ENCODE data around the gene SLC13A4.
"Not testable (repeated sequence)": the region's sequence is repeated elsewhere in the genome, so short reads cannot be mapped to it uniquely, and the experiment has no call there.

SLC13A4 gene

DNA sequence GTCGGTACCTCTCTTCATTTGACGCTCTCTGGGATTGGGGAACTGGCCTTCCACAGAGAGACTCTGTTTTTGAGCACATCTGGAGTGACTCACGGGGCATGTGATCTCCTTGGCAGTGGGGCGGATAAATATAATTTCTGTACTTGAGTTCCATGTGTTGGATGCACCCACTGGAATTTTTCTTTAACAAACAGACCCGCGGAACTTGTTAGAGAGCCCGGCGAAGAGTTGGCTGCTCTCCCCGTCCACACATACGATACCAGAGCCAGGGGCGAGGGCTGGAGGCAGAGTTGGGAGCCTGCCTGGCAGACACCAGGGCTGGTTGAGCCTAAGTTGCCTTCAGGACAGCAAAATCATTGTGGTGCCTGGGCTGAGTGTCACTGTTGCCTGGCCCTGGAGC is 20.8 kb upstream of the SLC13A4 start, which contains the start of gene FAM180A:
Gene FAM180A (minus strand): TSS at position 44 of the 400 bp plus-strand sequence. CDS start 233 bp downstream, outside the sequence.
- DNase-seq, result no peak

DNA sequence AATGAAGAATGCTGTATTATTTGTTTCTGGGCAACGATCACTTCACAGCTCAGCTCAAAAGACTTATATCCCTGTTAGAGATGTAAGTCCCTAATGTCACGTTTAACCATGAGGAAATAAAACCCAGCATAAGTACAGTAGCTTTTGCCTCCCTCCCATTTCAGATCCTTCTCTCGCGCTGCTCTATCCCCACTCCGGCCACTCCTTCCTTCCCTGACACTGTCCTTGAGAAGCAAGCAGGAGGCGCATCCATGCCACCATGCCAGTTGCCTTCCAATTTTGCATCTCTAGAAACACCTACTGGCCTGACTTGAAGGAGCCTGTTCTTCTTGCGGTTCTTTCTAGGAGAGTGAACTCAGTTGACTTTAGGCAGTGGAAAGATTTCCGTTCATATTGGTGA is 19.4 kb upstream of the SLC13A4 start:
- no peak for DNase-seq

DNA sequence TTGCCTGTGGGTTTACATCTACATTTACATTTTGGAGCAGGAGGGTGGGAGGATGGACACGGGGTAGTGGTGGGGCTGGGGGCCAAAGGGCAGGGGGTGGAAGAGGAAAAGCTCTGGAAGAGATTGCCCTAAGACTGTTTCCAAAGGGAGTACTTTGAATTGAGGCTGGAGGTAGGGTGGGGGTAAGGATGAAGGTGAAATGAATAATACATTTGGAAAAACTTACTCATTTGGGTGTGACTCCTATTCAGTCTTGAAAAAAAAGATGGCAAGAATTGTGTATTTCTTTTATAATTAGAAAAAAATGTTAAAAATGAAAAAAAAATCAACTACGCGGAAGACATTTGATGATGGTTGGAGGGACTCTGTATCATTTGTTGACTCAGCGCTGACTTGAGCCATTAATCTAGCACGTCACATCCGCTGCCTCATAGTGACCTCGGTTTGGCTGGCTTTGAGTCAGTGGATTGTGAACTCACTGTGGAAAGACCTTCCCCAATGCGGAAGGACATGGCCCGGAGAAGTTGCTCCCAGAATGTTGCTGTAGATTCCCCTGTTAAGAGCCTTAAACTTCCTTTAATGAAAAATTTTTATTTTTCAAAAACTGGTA is 17.8 kb upstream of the SLC13A4 start:
- DNase-seq, result no peak

DNA sequence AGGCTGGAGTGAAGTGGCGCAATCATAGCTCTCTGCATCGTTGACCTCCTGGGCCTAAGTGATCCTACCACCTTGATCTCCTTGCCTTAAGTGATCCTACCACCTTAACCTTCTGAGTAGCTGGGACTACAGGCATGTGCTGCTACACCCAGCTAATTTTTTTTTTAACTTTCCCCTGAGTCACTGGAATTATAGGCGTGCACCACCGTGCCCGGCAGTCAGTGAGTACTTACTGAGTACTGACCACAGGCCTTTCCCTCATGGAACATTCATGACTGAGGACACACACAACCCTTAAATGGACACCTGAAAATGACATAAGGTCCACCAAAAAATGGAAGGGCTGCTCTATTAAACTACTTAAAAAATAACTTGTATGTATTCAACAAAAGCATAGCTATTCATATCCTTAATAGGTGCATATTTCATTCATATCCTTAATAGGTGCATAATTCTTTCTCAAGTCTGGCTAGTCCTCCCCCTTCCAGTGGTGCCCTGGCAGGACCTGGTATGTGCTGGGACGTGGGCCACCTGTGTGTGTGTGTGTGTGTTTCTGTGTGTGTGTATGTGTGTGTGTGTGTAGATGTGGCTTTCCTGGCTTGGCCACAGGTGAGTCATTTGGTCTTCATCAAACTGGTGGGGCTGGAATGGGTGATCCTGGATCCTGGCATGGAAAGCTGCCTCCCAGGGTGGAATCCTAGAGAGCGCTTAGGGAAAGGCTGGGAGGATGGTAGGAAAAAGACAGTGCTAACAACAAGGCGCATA is 17.1 kb upstream of the SLC13A4 start:
- no peak for DNase-seq

DNA sequence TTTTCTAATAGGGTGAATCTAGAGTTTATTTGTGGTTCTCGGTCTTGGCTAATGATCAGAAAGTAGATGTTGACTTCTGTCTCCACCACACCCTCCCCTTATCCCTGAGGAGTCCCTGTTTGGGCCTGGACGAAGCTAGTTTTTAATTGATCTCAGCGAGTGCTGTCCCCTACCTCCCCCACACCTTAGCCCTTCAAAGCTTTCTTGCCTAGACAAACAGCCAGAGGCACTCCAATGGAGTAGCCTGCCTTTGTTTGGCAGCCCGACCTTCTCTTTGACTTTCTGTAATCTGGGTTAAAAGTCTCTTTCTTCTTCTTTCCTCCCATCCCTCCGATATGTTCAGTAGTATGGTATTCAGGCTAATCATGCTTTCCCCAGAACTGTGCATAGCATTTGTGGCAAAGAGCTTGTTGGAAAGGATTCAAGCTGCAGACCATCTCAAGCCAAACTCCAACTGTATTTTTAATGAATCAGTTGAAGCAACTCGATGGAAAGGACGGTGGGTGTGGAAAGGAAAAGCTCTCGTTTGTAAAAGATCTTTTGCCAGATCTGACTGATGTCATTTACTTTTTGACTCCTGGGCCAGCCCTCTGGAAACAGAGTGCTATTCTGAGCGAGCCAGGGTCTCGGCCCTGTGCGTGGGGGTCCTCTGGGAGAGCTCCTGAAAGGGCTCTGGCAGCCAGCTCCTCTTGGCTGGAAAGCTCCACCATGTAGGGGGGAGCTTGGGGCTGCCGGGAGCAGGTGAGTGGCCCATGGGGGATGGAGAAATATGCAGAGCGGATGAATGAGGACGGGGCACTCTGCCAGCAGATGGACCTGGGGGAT is 16.1 kb upstream of the SLC13A4 start:
- DNase-seq, result peak; percentile 74

DNA sequence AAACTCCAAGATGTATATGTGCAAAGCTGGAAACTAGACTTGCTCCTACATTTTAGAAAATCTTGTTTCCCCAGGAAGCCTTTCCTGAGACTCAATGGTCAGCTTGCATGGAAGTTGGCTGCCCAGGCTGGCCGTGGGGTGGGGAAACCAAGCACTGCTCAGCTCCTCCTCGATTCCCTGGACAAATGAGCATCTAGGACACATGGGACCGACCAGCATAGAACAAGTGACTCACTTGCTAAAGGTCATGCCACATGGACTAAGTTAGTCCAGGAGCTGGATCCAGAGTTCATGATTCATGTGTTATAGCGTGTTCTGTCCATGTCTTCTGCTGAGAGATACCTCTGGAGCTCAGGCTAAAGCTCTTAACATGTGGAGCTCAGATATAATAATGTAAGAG is 14.4 kb upstream of the SLC13A4 start:
- DNase-seq, result no peak

DNA sequence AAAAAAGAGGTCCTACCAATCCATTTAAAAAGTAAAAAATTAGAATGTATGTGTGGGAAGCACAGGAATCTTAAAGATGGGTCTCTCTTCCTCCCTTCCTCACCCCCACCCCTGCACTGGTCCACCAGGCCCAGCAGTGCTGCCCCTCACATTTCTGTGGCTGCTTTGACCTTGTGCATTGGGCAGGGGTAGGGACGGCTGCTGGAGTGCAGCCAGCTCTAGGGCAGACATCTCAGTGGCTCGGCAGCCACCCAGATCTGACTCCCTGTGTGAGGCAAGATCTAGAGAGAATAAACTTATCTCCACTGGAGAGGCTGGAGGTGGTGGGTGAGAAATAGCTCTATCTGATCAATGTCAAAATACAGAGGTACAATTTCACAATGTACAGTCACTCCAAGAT is 13.9 kb upstream of the SLC13A4 start:
- no peak for DNase-seq

DNA sequence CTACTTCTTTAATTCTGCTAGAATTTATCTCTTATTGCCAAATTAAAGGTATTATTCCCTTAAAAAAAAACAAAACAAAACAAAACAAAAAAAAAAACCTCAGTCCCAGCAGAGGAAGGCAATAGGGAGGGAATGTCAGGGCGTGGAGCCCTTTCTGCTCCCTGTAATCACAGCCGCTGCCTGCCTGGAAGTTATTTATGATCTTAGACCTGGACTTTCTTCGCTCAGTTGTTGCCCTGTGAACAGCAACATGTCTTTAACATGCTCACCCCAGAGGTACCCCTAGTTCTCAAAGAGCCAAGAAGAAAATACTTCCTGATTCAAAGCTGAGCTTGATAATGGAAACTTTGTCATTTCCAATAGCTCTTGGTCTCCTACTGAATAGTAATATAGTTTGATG is 12.9 kb upstream of the SLC13A4 start:
- DNase-seq, result no peak

DNA sequence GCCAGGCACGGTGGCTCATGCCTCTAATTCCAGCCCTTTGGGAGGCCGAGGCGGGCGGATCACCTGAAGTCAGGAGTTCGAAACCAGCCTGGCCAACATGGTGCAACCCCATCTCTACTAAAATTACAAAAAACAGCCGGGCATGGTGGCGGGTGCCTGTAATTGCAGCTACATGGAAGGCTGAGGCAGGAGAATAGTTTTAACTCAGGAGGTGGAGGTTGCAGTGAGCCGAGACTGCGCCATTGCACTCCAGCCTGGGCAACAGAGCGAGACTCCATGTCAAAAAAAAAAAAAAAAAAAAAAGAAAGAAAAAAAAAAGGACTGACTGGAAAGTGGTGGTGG is 9.3 kb upstream of the SLC13A4 start:
- DNase-seq, result not testable (repeated sequence)

DNA sequence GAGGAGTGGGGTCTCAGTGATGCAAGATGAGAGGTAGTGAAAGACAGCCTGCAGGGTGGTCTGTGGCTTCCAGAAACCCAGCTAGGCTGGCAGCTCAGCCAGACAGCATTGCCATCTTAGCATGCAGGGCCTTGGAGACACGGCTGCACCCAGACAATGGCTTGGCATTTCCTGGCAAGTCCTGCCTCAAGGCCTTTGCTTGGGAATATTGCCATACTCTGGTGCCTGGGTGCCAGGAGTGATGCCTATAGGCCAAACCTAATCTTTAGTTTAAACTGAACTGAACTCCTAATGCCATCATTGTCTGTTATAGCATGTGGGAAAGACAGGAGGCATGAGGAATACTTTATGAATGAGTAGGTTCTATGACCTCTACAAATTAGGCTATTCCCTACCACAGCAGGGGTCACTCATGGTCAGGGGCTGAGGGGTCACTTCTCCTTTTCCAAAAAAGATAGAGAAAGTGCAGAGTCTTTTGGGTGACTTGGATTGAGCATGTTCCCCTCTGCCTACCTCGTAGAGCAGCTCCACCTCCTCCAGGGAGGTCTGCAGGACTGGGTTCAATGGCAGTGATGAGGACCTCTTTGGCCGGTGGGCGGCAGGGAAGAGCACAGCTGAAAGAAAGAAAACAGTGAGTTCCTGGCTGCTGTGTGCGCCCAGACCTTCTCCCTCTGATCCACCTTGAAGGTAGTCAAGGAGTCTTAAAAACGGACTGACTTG is 8.8 kb upstream of the SLC13A4 start:
- no peak for DNase-seq

DNA sequence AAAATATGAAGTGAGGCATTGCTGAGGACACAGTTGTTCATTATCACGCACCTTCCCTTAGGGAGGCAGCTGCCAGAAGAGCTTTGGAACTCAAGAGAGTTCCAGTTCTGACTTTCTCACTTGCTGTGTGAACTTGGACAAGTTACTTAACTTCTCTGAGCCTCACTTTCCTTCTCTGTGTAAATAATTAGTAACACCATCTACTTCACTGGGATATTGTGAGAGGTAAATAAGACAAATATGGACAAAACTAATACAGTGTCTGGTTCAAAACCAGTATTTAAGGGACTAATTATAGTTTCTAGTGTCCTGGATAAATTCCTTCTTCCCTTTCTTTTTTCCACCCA is 6.3 kb upstream of the SLC13A4 start:
- no peak for DNase-seq

DNA sequence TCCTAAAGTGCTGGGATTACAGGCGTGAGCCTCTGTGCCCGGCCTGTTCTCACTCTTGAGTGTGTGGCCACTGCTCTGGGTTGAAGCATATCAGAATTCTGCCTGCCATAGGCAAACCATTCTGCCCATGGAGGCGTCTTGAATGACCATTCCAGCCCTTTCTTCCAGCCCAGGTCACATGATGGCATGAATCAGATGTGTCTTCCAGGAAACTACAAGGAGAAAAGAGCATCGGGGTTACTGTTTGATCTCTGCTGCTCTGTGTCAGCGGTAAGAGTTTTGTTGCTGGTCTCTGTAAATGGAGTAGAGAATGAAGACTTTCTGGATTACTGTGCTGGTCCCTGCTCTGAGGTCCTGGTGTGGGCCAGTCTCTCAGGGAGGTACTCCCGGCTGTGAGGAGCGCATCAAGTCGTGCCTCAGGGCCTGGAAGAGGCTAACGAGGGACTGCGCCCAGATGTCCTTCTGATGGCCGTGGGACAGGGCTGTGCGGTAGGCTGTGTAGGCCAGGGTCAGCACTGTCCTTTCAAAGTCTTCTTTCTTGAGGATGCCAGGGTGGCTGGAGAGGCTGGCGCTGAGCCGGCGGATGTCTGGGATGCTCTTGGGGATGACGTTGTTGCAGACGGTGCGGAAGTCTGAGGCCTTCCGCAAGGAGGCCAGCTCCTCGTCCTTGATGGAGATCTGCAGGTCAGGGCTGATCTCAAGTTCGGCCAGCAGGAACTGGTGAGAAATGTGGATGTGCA is 5.8 kb upstream of the SLC13A4 start:
- no peak for DNase-seq

DNA sequence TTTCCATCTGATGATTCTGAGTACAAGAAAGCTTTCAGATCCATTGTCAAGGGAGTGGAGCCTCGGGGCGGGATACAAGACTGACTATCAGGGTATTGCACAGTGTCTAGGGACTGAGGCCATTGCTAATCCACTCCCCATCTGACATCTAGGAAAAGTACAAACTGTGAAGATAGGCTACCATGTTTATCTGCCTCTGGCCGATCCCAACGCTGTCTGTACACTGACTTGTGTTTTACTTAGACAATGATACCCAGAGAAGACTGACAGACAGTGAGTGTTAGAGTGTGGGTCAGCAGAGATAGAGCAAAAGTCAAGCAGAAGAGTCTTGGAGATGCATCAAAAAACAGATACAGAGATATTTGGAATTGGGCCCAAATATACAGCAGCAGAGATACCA is 3.1 kb upstream of the SLC13A4 start:
- DNase-seq, result no peak

DNA sequence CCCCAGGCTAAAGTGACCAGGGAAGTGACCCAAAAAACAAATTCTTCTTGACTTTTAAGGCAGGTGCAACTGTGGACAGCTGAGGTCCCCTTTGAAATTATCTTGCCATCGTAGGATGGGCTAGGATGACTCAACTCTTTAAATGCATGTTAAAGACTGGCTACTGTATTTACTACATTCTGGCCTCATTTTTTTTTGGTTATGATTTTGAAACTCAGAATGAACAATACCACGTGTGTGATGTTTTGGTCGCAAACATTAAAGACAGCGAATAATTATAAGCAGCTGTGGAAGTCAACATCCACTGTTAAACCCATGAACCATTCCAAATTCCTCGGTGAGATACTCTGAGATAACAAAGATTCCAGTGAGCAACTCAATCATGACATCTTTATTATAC is 1.2 kb upstream of the SLC13A4 start:
- DNase-seq, result no peak

DNA sequence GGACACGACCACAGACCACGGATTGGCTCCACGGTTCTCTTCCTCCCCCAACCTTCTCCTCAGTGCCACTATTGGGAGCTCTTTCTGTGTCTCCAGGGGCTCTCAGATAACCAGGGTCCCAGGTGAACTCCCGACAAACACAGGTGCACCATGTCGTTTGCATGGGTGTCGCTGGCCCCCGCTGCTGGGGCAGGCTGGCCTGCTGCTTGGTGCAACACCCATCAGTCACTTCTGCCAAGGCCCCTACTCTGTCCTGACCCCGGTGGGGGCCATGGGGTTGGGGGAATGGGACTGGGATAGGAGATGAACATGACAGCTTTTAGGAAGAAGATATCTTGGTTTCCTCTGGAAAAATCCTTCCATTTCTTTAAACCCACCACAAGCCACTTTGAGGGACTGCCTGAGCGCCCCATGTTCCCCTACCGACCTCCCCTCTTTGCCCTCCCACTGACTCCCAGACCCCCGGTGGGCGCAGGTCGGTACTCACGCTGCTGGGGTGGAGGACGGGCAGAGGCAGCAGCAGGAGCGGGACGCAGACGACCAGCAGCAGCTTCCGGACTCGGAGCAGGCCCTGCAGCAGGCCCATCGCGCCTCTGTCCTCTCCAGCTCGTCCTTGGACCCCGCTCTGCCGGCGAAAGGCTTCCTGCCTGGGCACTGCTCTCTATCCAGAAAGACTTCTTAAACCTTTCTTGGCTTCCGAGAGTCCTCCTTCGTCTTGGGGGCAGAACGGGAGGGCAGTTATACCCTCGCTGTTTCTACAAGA is 894 bp downstream of the SLC13A4 start:
- DNase-seq, result no peak

DNA sequence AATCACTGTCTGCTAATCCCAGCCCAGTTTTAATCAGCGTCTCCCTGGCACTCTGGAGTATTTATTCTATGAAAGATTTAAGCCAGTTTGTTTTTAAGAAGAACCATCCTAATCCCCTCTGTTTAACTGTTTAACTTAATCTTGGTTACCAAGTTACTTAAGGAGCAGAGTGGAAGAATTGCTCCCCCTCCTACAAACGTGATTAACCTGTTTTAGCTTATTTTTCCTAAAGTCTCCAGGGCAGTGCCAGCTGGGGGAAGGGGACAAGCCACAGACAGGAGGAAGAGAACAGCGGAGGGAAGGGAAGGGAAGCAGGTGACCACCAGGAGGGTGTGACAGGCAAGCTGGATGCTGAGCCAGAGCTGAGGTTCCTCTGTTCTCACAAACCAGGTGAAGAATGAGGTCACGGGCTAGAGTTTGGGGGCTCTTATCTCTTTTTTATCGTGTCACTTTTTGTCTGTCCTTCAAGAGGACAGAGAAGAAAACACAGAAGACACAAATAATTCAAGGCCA is 1.7 kb downstream of the SLC13A4 start:
- no peak for DNase-seq

DNA sequence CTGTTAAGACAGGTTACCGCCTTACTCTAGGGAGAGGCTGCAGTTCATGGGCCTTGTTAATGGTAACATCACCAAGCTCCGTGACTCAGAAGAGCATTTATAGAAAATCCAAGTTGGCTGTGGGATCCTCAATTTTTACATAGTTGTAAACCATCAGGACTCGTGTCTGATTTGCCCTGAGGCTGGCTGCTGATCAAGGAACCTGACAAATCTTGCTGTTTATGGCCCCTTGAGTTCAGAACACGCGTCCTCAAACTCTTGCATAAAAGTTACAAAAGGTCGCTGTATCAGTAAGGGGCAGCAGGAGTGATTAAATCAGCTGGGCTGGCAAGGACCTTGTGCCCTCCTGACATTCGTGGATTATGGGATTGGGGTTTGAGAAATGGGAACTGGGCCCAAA is 4.6 kb downstream of the SLC13A4 start:
- DNase-seq, result no peak

DNA sequence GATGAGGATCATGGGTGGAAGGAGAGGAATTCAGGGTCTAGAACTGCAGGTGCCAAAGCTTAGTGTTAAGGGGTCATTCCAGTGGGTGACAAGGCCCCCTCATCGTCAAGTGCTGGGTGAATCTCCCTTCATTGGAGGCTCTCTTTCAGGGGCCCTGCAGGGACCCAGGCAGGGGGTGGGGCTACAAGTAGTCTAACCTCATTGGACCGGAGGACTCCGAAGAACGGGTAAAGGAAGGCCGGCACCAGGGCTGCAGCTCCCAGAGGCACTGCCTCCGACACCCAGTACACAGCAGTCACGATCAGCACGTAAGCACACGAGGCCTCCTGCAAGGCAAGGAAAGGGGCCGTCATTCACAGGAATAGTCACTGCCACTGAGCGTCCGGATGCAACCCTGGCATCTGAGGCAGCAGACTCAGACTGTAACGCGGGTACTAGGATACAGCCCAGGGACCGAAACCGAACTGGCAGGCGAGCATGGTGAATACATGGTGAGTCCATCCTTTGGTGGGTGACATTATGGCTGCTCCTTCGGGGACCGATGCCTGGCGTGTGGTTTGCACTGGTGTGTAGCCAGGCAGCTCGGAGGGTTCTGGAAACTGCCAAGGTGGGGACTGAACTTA is 6.7 kb downstream of the SLC13A4 start:
- no peak for DNase-seq

DNA sequence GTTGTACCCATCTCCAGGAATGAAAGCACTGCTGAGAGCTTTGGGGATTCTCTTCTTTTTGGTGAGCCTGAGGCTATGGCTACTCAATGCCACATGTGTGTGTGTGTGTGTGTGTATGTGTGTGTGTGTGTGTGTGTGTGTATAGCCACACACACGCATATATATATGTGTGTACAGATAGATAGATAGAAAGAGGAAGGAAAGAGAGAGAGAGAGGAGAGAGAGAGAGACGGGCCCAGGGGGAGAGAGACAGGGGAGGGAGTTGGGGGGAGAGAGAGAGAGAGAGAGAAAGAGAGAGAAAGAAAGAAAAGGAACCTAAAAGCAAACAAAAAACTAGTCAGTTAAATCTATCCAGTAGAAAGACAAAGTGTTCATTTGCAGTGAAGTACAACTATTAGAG is 8.3 kb downstream of the SLC13A4 start:
- no peak for DNase-seq

DNA sequence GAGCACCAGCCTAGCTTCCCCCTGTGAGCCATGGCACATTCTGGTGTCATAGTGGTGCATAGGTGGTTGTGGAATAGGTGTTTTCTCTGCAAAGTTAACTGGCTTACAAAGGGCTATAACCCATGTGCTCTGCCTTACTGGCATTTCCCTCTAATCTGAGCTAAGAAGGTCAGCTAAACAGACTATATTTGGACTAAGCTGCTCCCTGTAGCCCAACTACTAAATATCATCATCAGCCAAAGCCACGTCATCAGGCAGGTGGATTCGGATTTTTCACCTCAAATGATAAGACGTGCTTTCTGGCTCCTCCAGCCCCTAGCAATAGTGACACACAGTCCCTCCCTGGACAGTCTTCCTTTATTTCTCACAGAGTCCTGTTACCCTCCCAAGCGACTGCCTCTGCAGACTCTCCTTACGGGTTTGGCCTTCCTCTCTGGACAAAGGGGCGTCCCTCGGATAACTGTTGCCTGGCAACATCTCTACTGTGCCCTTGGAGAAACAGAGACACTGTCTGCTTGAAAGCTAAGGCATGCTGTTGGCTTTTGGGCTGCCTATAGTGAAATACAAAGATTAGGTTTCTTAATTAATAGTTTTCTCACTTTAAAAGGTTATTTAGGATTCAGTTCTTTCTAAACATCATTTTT is 9.1 kb downstream of the SLC13A4 start:
- DNase-seq, result no peak

DNA sequence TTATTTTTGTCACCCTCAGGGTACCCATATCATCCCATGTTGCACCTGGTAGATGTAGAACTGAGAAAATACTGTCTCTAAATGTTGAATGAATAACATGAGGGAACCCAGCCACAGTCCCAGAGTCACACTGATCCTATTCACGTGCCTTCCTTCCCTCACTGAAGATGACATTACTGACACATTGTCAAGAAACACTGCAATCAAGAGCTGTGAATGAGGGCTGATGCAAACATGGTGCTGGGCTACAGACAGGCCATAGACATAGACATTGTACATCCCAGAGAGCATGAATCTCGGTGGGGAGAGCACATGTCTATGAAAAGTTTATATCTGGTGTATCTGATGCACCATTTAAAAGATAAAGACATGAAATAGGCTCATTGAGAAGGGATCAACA is 9.8 kb downstream of the SLC13A4 start:
- DNase-seq, result no peak
